Measurements from ENCODE around the gene RFX2. TPM values are rescaled to one million over a fixed set of nuclear protein-coding genes. Genes with fewer than 3 reads are reported as not detected.
"Not testable (repeated sequence)": the region's sequence is repeated elsewhere in the genome, so short reads cannot be mapped to it uniquely, and the experiment has no call there.

RFX2 gene
- total RNA-seq, 1 experiment from 2014 or later: 3.7 TPM

DNA sequence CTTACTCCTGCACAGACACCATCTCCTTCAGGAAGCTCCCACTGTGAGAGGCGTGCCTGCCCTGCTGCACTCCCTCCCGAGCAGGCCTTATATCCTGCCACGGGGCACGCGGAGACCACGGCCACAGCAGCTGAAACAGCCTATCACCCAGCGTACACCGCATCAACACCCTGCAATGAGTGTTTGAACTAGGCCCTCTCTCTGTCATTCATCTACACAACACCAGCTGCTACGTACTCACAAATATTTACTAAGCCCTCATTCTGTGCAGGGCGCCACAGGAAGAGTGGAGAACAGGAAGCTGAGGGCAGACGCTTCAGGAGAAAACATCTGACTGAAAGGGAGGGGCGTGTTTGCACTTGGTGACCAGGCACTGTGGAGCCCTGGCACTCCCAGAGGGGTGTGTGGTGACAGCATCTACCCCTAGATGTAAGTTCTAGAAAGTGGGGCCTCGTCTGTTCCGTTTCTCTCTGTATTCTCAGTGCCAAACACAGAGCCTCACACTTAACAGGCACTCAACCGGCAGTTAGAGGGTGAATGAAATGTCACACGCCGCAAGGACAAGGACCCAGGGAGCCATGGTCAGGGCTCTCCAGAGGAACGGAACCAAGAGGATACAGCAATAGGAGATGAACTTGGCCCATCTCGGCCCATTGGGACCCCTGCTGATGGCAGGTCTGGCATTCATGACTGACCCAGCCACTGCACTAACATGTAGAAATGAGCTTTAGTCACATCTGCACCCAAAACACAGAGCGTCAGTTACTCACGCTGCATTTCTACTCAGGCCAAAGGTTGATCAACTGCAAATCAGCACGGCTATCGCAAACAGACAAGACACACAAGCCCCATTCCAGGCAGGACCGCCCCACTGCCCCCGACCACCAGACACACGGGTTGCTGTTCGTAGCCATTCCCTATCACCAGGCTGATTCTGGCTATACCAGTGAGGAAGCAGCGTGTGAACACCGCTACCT is 148.0 kb downstream of the RFX2 start:
- no CpG with 5 or more reads among the region's 29 CpGs for WGBS (ENCODE audit: extremely low coverage, insufficient read length, low lambda C conversion rate)
- Histone ChIP-seq H3K18ac (ENCODE audit: insufficient read length, low read depth, low read length) (no peak overlapping the region), H4K5ac (ENCODE audit: insufficient read length, low read depth, low read length) (no peak overlapping the region), H2BK5ac (ENCODE audit: insufficient read length, low read length) (no peak overlapping the region), H2BK15ac (ENCODE audit: low read depth, low read length) (no peak overlapping the region), H2BK120ac (ENCODE audit: low read depth, low read length, poor library complexity, severe bottlenecking) (no peak overlapping the region), H3K4ac (ENCODE audit: low read depth, low read length) (no peak overlapping the region), H3K9me3 (ENCODE audit: control insufficient read depth, low read depth, low read length) (no peaks in the 10 kb centered on the region), H3K4me1 (ENCODE audit: insufficient read depth, low read length) (peaks cover 10% of the 10 kb centered on the region; the same call in 1 of the 2 replicates), H3T11ph (ENCODE audit: low read length) (no peak overlapping the region), H2AK5ac (ENCODE audit: insufficient read length, low read length) (no peak overlapping the region), H2BK20ac (ENCODE audit: low read depth, low read length, poor library complexity, severe bottlenecking) (no peak overlapping the region), H4K91ac (ENCODE audit: insufficient read length, low read depth, low read length) (no peak overlapping the region), H2AFZ (ENCODE audit: low read length) (no peak overlapping the region), H3K27ac (ENCODE audit: insufficient read length, low read depth, low read length) (no peak overlapping the region), H4K8ac (replicated peaks; ENCODE audit: insufficient read length, low read depth, low read length) (no peak overlapping the region), H3K14ac (ENCODE audit: insufficient read depth, low read length) (no peak overlapping the region; the same call in 1 of the 2 replicates), H3K56ac (ENCODE audit: insufficient read length, low read depth, low read length) (no peak overlapping the region), H3K27me3 (ENCODE audit: insufficient read depth, low read length) (no peaks in the 10 kb centered on the region), H3K79me2 (ENCODE audit: insufficient read depth, low read length) (peaks cover 53% of the 10 kb centered on the region; the same call in 1 of the 2 replicates), H4K20me1 (ENCODE audit: control insufficient read depth, insufficient read depth, insufficient read length) (peaks cover 5% of the 10 kb centered on the region), H3K23ac (ENCODE audit: insufficient read length, low read depth, low read length) (no peak overlapping the region), H3K4me2 (ENCODE audit: insufficient read depth, insufficient read length, low read length) (no peak overlapping the region), H3K9ac (ENCODE audit: extremely low read depth, insufficient read length, low read length) (no peak overlapping the region), H2BK12ac (ENCODE audit: insufficient read length, low read depth, low read length) (no peak overlapping the region), H3K79me1 (ENCODE audit: insufficient read depth, low read depth, low read length, poor library complexity, severe bottlenecking) (peaks cover 4% of the 10 kb centered on the region), H3K23me2 (ENCODE audit: insufficient read length, low read depth, low read length, poor library complexity, severe bottlenecking) (no peaks in the 10 kb centered on the region)
- H3K4me1 Mint-ChIP-seq: peaks cover 40 to 46% of the 10 kb centered on the region in 2 experiments
- no peaks in the 10 kb centered on the region for H3K27me3 Mint-ChIP-seq (ENCODE audit: low read depth)
- TF ChIP-seq CTCF (conservative IDR thresholded peaks at IDR 0.05): no peak
- peak overlapping the region in 2 of 3 experiments; percentile 26 to 63; a peak in 3 of 7 replicates for H3K27ac Mint-ChIP-seq
- peak overlapping the region in 1 of 2 experiments; percentile 26; a peak in 1 of 5 replicates for H3K4me3 Mint-ChIP-seq
- peaks cover 0 to 4% (median 0%) of the 10 kb centered on the region in 3 experiments; a peak in 2 of 7 replicates for H3K36me3 Mint-ChIP-seq (ENCODE audit: insufficient read depth in 1 of 3, low read depth in 3 of 3)
- no peaks in the 10 kb centered on the region for H3K9me3 Mint-ChIP-seq
- no peak for DNase-seq

- not testable (repeated sequence) for H3K27me3 ChIP-seq (ENCODE audit: insufficient read depth, low read length); H2BK120ac ChIP-seq (ENCODE audit: low read depth, low read length, poor library complexity, severe bottlenecking); H2AFZ ChIP-seq (ENCODE audit: low read length); H2BK5ac ChIP-seq (ENCODE audit: insufficient read length, low read length); H2BK12ac ChIP-seq (ENCODE audit: insufficient read length, low read depth, low read length); H3K27ac ChIP-seq (ENCODE audit: insufficient read length, low read depth, low read length); H4K20me1 ChIP-seq (ENCODE audit: control insufficient read depth, insufficient read depth, insufficient read length); H3K9ac ChIP-seq (ENCODE audit: extremely low read depth, insufficient read length, low read length); H3K4me3 Mint-ChIP-seq; H3K56ac ChIP-seq (ENCODE audit: insufficient read length, low read depth, low read length); H3K79me1 ChIP-seq (ENCODE audit: insufficient read depth, low read depth, low read length, poor library complexity, severe bottlenecking); H3K4me2 ChIP-seq (ENCODE audit: insufficient read depth, insufficient read length, low read length); H3K4ac ChIP-seq (ENCODE audit: low read depth, low read length); H3K36me3 Mint-ChIP-seq (ENCODE audit: insufficient read depth in 1 of 3, low read depth in 3 of 3); H2BK15ac ChIP-seq (ENCODE audit: low read depth, low read length); H3K9me3 ChIP-seq (ENCODE audit: control insufficient read depth, low read depth, low read length); H3K23ac ChIP-seq (ENCODE audit: insufficient read length, low read depth, low read length); H2AK5ac ChIP-seq (ENCODE audit: insufficient read length, low read length); H3K18ac ChIP-seq (ENCODE audit: insufficient read length, low read depth, low read length); H4K91ac ChIP-seq (ENCODE audit: insufficient read length, low read depth, low read length); H3T11ph ChIP-seq (ENCODE audit: low read length); DNase-seq; H3K9me3 Mint-ChIP-seq; H3K23me2 ChIP-seq (ENCODE audit: insufficient read length, low read depth, low read length, poor library complexity, severe bottlenecking); H2BK20ac ChIP-seq (ENCODE audit: low read depth, low read length, poor library complexity, severe bottlenecking); H4K5ac ChIP-seq (ENCODE audit: insufficient read length, low read depth, low read length); H3K14ac ChIP-seq (ENCODE audit: insufficient read depth, low read length); H3K27me3 Mint-ChIP-seq (ENCODE audit: low read depth); H4K8ac ChIP-seq (replicated peaks; ENCODE audit: insufficient read length, low read depth, low read length)
- no CpG with 5 or more reads among the region's 6 CpGs for WGBS (ENCODE audit: extremely low coverage, insufficient read length, low lambda C conversion rate)
- peaks cover 10% of the 10 kb centered on the region; the same call in 1 of the 2 replicates for H3K4me1 ChIP-seq (ENCODE audit: insufficient read depth, low read length)
- Mint-ChIP-seq H3K27ac (peak overlapping the region in 2 of 3 experiments; percentile 26 to 63; a peak in 3 of 7 replicates), H3K4me1 (peaks cover 46 to 49% of the 10 kb centered on the region in 2 experiments)
- H3K79me2 ChIP-seq (ENCODE audit: insufficient read depth, low read length): peaks cover 53% of the 10 kb centered on the region; the same call in 1 of the 2 replicates
These were observed 148.7 kb downstream of the RFX2 start for GRCh38 chr19:5961641-5961968.
